HEK293 (cell line): ENCODE results near the gene ADD1.
A peak's percentile ranks its signal among the peaks of the same experiment; 100 is the strongest.

Experiments used
- BCL11A ChIP-seq: fragments of 450-650 bp; formaldehyde crosslinking; IDR thresholded peaks from 2 replicates; pipeline ENCODE4 v1.5.1; 2016; ENCODE audit warnings: low read depth, missing biosample characterization, missing genetic modification characterization
- EGR2 ChIP-seq: fragments of 450-650 bp; formaldehyde crosslinking; IDR thresholded peaks from 2 replicates; pipeline ENCODE4 v1.5.1; 2016; ENCODE audit warnings: low read depth, missing biosample characterization, missing genetic modification characterization
- HIC1 ChIP-seq: fragments of 450-650 bp; formaldehyde crosslinking; IDR thresholded peaks from 2 replicates; pipeline ENCODE4 v1.5.1; 2016; ENCODE audit warnings: missing biosample characterization, missing genetic modification characterization
- IKZF3 ChIP-seq: fragments of 450-650 bp; IDR thresholded peaks from 2 replicates; pipeline ENCODE4 v1.5.0; 2018; ENCODE audit warnings: missing biosample characterization, mild to moderate bottlenecking, missing genetic modification characterization, moderate library complexity
- KLF10 ChIP-seq: fragments of 450-650 bp; IDR thresholded peaks from 2 replicates; pipeline ENCODE4 v1.5.1; 2018; ENCODE audit warnings: missing biosample characterization, mild to moderate bottlenecking, missing genetic modification characterization
- KLF16 ChIP-seq: fragments of 450-650 bp; formaldehyde crosslinking; IDR thresholded peaks from 2 replicates; pipeline ENCODE4 v1.5.1; 2017; ENCODE audit warnings: missing biosample characterization, missing genetic modification characterization
- KLF8 ChIP-seq: fragments of 450-650 bp; formaldehyde crosslinking; IDR thresholded peaks from 2 replicates; pipeline ENCODE4 v1.5.1; 2016; ENCODE audit warnings: missing biosample characterization, missing genetic modification characterization
- OVOL3 ChIP-seq: fragments of 450-650 bp; formaldehyde crosslinking; IDR thresholded peaks from 2 replicates; pipeline ENCODE4 v1.5.1; 2016; ENCODE audit warnings: missing biosample characterization, missing genetic modification characterization
- PRDM10 ChIP-seq: fragments of 450-650 bp; formaldehyde crosslinking; IDR thresholded peaks from 2 replicates; pipeline ENCODE4 v1.5.1; 2016; ENCODE audit warnings: missing biosample characterization, missing genetic modification characterization
- SP2 ChIP-seq: fragments of 450-650 bp; formaldehyde crosslinking; IDR thresholded peaks from 2 replicates; pipeline ENCODE4 v1.5.1; 2016; ENCODE audit warnings: missing biosample characterization, missing genetic modification characterization
- SP3 ChIP-seq: fragments of 450-650 bp; formaldehyde crosslinking; IDR thresholded peaks from 2 replicates; pipeline ENCODE4 v1.5.1; 2016; ENCODE audit warnings: missing biosample characterization, missing genetic modification characterization
- TRIM28 ChIP-seq: IDR thresholded peaks from 2 replicates; pipeline ENCODE4 v1.6.1; 2011; ENCODE audit warnings: low read length, control low read depth, borderline replicate concordance
- ZBTB20 ChIP-seq: fragments of 450-650 bp; formaldehyde crosslinking; IDR thresholded peaks from 2 replicates; pipeline ENCODE4 v1.5.1; 2016; ENCODE audit warnings: missing biosample characterization, missing genetic modification characterization
- ZBTB7A ChIP-seq: fragments of 450-650 bp; formaldehyde crosslinking; IDR thresholded peaks from 2 replicates; pipeline ENCODE4 v1.5.1; 2016; ENCODE audit warnings: low read depth, missing biosample characterization, missing genetic modification characterization
- ZBTB8A ChIP-seq: fragments of 450-650 bp; formaldehyde crosslinking; IDR thresholded peaks from 2 replicates; pipeline ENCODE4 v1.5.1; 2016; ENCODE audit warnings: missing biosample characterization, missing genetic modification characterization
- ZFP41 ChIP-seq: fragments of 450-650 bp; formaldehyde crosslinking; IDR thresholded peaks from 2 replicates; pipeline ENCODE4 v1.5.1; 2016; ENCODE audit warnings: missing biosample characterization, missing genetic modification characterization, borderline replicate concordance
- ZNF121 ChIP-seq: fragments of 450-650 bp; formaldehyde crosslinking; IDR thresholded peaks from 2 replicates; pipeline ENCODE4 v1.5.1; 2016; ENCODE audit warnings: missing biosample characterization, missing genetic modification characterization
- ZNF211 ChIP-seq: fragments of 450-650 bp; formaldehyde crosslinking; IDR thresholded peaks from 2 replicates; pipeline ENCODE4 v1.5.1; 2016; ENCODE audit warnings: low read depth, missing biosample characterization, missing genetic modification characterization
- ZNF221 ChIP-seq: fragments of 450-650 bp; formaldehyde crosslinking; IDR thresholded peaks from 2 replicates; pipeline ENCODE4 v1.5.1; 2017; ENCODE audit warnings: missing biosample characterization, missing genetic modification characterization, borderline replicate concordance
- ZNF335 ChIP-seq: fragments of 450-650 bp; formaldehyde crosslinking; conservative IDR thresholded peaks from 2 replicates; pipeline ENCODE4 v1.5.1; 2016; ENCODE audit warnings: missing biosample characterization, missing genetic modification characterization
- ZNF366 ChIP-seq: fragments of 450-650 bp; formaldehyde crosslinking; conservative IDR thresholded peaks from 2 replicates; pipeline ENCODE4 v1.5.1; 2016; ENCODE audit warnings: missing biosample characterization, missing genetic modification characterization
- ZNF48 ChIP-seq: fragments of 450-650 bp; formaldehyde crosslinking; IDR thresholded peaks from 2 replicates; pipeline ENCODE4 v1.5.1; 2016; ENCODE audit warnings: missing biosample characterization, missing genetic modification characterization
- ZNF501 ChIP-seq: fragments of 450-650 bp; formaldehyde crosslinking; IDR thresholded peaks from 2 replicates; pipeline ENCODE4 v1.5.1; 2016; ENCODE audit warnings: missing biosample characterization, missing genetic modification characterization
- ZNF521 ChIP-seq: fragments of 450-650 bp; formaldehyde crosslinking; IDR thresholded peaks from 2 replicates; pipeline ENCODE4 v1.5.1; 2017; ENCODE audit warnings: missing biosample characterization, mild to moderate bottlenecking, missing genetic modification characterization
- ZNF561 ChIP-seq: fragments of 450-650 bp; IDR thresholded peaks from 2 replicates; pipeline ENCODE4 v1.5.1; 2018; ENCODE audit warnings: missing biosample characterization, missing genetic modification characterization, borderline replicate concordance
- ZNF571 ChIP-seq: fragments of 450-650 bp; formaldehyde crosslinking; IDR thresholded peaks from 2 replicates; pipeline ENCODE4 v1.5.0; 2017; ENCODE audit warnings: missing biosample characterization, missing genetic modification characterization
- ZNF596 ChIP-seq: fragments of 450-650 bp; IDR thresholded peaks from 2 replicates; pipeline ENCODE4 v1.5.0; 2018; ENCODE audit warnings: missing biosample characterization, mild to moderate bottlenecking, missing genetic modification characterization, moderate library complexity
- ZNF677 ChIP-seq: fragments of 450-650 bp; IDR thresholded peaks from 2 replicates; pipeline ENCODE4 v1.5.0; 2018; ENCODE audit warnings: missing biosample characterization, mild to moderate bottlenecking, missing genetic modification characterization, moderate library complexity
- ZNF701 ChIP-seq: fragments of 450-650 bp; formaldehyde crosslinking; IDR thresholded peaks from 2 replicates; pipeline ENCODE4 v1.5.1; 2016; ENCODE audit warnings: missing biosample characterization, missing genetic modification characterization
- ZSCAN30 ChIP-seq: fragments of 450-650 bp; IDR thresholded peaks from 2 replicates; pipeline ENCODE4 v1.5.1; 2018; ENCODE audit warnings: missing biosample characterization, mild to moderate bottlenecking, missing genetic modification characterization, moderate library complexity
- TF ChIP-seq, protein P1 (sequence below): fragments of 450-650 bp; formaldehyde crosslinking; IDR thresholded peaks from 2 replicates; pipeline ENCODE4 v1.5.1; 2016; ENCODE audit warnings: missing biosample characterization, missing genetic modification characterization
- TF ChIP-seq, protein P2 (sequence below): fragments of 450-650 bp; formaldehyde crosslinking; IDR thresholded peaks from 2 replicates; pipeline ENCODE4 v1.5.1; 2016; ENCODE audit warnings: missing biosample characterization, missing genetic modification characterization

ADD1 gene

GRCh38 chr4:2934813-2935761 is 91.4 kb downstream of the ADD1 start (continued):
- TF ChIP-seq BCL11A (tag by site-specific recombination) (peak; percentile 9; the same call in 1 of the 2 replicates), ZBTB8A (tag by site-specific recombination) (peak; percentile 55; the same call in 1 of the 2 replicates), KLF10 (peak; percentile 42; the same call in 1 of the 2 replicates), ZNF221 (tag by site-specific recombination) (no peak), KLF8 (tag by site-specific recombination) (peak; percentile 81), SP3 (tag by site-specific recombination) (peak; percentile 72), KLF16 (tag by site-specific recombination) (peak; percentile 31; the same call in 1 of the 2 replicates), TRIM28 (no peak), ZNF571 (tag by site-specific recombination) (no peak), ZSCAN30 (tag by site-specific recombination) (no peak), ZNF335 (tag by site-specific recombination) (peak; percentile 99), IKZF3 (tag by site-specific recombination) (no peak), ZNF701 (no peak), ZNF121 (tag by site-specific recombination) (no peak), HIC1 (tag by site-specific recombination) (peak; percentile 59), ZFP41 (tag by site-specific recombination) (no peak), ZNF501 (tag by site-specific recombination) (peak; percentile 72; the same call in 1 of the 2 replicates), ZNF48 (tag by site-specific recombination) (no peak), ZBTB7A (tag by site-specific recombination) (peak; percentile 25; the same call in 1 of the 2 replicates), ZNF211 (tag by site-specific recombination) (no peak), PRDM10 (tag by site-specific recombination) (peak; percentile 42), SP2 (tag by site-specific recombination) (peak; percentile 75), EGR2 (tag by site-specific recombination) (peak; percentile 91), ZNF521 (tag by site-specific recombination) (no peak), ZBTB20 (tag by site-specific recombination) (peak; percentile 81), ZNF561 (tag by site-specific recombination) (0 out of 2 replicates have a peak, but pooled peaks have one; percentile 54), ZNF366 (tag by site-specific recombination) (peak; percentile 23; the same call in 1 of the 2 replicates), OVOL3 (tag by site-specific recombination) (no peak), ZNF677 (tag by site-specific recombination) (no peak), ZNF596 (no peak)
- TF ChIP-seq, protein P1, sequence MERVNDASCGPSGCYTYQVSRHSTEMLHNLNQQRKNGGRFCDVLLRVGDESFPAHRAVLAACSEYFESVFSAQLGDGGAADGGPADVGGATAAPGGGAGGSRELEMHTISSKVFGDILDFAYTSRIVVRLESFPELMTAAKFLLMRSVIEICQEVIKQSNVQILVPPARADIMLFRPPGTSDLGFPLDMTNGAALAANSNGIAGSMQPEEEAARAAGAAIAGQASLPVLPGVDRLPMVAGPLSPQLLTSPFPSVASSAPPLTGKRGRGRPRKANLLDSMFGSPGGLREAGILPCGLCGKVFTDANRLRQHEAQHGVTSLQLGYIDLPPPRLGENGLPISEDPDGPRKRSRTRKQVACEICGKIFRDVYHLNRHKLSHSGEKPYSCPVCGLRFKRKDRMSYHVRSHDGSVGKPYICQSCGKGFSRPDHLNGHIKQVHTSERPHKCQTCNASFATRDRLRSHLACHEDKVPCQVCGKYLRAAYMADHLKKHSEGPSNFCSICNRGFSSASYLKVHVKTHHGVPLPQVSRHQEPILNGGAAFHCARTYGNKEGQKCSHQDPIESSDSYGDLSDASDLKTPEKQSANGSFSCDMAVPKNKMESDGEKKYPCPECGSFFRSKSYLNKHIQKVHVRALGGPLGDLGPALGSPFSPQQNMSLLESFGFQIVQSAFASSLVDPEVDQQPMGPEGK (tag by site-specific recombination) = peak; percentile 80
- TF ChIP-seq, protein P2, sequence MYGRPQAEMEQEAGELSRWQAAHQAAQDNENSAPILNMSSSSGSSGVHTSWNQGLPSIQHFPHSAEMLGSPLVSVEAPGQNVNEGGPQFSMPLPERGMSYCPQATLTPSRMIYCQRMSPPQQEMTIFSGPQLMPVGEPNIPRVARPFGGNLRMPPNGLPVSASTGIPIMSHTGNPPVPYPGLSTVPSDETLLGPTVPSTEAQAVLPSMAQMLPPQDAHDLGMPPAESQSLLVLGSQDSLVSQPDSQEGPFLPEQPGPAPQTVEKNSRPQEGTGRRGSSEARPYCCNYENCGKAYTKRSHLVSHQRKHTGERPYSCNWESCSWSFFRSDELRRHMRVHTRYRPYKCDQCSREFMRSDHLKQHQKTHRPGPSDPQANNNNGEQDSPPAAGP = peak; percentile 61
